ENCODE data around the gene RACK1. TPM values are rescaled to one million over a fixed set of nuclear protein-coding genes. Genes with fewer than 3 reads are reported as not detected.

RACK1 gene
- total and polyA plus RNA-seq, 2 of the 8 experiments (the other 6 are each of a cell fraction or from before 2014, with no cell fraction given) = 2,589 to 7,971 TPM

DNA sequence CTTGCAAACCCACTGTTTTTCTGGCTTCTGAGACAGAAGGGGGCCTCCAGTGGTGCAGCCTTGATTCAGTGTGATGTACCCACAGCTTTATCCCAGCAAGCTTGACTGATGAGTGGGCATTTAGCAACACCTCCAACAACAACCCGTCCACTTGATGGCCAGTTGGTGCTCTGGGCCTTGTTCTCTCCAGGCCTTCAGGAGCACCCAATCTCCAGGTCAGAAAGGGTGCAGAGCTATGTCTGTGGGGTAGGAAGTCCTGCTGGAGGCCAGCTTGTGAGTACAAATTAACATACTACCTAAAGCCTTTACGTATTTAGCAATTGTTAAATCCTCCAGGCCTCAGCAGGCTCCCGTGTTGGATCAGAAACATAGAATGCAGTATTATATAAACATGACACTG lies 27.4 kb upstream of the RACK1 start (continued):
- TF ChIP-seq, protein P1, sequence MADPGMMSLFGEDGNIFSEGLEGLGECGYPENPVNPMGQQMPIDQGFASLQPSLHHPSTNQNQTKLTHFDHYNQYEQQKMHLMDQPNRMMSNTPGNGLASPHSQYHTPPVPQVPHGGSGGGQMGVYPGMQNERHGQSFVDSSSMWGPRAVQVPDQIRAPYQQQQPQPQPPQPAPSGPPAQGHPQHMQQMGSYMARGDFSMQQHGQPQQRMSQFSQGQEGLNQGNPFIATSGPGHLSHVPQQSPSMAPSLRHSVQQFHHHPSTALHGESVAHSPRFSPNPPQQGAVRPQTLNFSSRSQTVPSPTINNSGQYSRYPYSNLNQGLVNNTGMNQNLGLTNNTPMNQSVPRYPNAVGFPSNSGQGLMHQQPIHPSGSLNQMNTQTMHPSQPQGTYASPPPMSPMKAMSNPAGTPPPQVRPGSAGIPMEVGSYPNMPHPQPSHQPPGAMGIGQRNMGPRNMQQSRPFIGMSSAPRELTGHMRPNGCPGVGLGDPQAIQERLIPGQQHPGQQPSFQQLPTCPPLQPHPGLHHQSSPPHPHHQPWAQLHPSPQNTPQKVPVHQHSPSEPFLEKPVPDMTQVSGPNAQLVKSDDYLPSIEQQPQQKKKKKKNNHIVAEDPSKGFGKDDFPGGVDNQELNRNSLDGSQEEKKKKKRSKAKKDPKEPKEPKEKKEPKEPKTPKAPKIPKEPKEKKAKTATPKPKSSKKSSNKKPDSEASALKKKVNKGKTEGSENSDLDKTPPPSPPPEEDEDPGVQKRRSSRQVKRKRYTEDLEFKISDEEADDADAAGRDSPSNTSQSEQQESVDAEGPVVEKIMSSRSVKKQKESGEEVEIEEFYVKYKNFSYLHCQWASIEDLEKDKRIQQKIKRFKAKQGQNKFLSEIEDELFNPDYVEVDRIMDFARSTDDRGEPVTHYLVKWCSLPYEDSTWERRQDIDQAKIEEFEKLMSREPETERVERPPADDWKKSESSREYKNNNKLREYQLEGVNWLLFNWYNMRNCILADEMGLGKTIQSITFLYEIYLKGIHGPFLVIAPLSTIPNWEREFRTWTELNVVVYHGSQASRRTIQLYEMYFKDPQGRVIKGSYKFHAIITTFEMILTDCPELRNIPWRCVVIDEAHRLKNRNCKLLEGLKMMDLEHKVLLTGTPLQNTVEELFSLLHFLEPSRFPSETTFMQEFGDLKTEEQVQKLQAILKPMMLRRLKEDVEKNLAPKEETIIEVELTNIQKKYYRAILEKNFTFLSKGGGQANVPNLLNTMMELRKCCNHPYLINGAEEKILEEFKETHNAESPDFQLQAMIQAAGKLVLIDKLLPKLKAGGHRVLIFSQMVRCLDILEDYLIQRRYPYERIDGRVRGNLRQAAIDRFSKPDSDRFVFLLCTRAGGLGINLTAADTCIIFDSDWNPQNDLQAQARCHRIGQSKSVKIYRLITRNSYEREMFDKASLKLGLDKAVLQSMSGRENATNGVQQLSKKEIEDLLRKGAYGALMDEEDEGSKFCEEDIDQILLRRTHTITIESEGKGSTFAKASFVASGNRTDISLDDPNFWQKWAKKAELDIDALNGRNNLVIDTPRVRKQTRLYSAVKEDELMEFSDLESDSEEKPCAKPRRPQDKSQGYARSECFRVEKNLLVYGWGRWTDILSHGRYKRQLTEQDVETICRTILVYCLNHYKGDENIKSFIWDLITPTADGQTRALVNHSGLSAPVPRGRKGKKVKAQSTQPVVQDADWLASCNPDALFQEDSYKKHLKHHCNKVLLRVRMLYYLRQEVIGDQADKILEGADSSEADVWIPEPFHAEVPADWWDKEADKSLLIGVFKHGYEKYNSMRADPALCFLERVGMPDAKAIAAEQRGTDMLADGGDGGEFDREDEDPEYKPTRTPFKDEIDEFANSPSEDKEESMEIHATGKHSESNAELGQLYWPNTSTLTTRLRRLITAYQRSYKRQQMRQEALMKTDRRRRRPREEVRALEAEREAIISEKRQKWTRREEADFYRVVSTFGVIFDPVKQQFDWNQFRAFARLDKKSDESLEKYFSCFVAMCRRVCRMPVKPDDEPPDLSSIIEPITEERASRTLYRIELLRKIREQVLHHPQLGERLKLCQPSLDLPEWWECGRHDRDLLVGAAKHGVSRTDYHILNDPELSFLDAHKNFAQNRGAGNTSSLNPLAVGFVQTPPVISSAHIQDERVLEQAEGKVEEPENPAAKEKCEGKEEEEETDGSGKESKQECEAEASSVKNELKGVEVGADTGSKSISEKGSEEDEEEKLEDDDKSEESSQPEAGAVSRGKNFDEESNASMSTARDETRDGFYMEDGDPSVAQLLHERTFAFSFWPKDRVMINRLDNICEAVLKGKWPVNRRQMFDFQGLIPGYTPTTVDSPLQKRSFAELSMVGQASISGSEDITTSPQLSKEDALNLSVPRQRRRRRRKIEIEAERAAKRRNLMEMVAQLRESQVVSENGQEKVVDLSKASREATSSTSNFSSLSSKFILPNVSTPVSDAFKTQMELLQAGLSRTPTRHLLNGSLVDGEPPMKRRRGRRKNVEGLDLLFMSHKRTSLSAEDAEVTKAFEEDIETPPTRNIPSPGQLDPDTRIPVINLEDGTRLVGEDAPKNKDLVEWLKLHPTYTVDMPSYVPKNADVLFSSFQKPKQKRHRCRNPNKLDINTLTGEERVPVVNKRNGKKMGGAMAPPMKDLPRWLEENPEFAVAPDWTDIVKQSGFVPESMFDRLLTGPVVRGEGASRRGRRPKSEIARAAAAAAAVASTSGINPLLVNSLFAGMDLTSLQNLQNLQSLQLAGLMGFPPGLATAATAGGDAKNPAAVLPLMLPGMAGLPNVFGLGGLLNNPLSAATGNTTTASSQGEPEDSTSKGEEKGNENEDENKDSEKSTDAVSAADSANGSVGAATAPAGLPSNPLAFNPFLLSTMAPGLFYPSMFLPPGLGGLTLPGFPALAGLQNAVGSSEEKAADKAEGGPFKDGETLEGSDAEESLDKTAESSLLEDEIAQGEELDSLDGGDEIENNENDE (IDR thresholded peaks at IDR 0.05; ENCODE audit: insufficient replicate concordance, low read length) = no peak
- TF ChIP-seq, protein P2, sequence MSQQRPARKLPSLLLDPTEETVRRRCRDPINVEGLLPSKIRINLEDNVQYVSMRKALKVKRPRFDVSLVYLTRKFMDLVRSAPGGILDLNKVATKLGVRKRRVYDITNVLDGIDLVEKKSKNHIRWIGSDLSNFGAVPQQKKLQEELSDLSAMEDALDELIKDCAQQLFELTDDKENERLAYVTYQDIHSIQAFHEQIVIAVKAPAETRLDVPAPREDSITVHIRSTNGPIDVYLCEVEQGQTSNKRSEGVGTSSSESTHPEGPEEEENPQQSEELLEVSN (IDR thresholded peaks at IDR 0.05) = no peak
- TF ChIP-seq KDM5A (IDR thresholded peaks at IDR 0.05; ENCODE audit: low read length) = no peak
- TF ChIP-seq RAD21 (IDR thresholded peaks at IDR 0.05 in 1 of 2, conservative IDR thresholded peaks at IDR 0.05 in 1 of 2; ENCODE audit: low read depth in 2 of 2, low read length in 2 of 2) = no peak
- TF ChIP-seq JUN (IDR thresholded peaks at IDR 0.05; ENCODE audit: low read depth, low read length) = no peak
- no peak for TF ChIP-seq SRF (IDR thresholded peaks at IDR 0.05; ENCODE audit: low read depth, low read length)
